SK-N-SH (cell line): ENCODE measurements around the gene CDC14B. TPM values are rescaled to one million over a fixed set of nuclear protein-coding genes. Genes with fewer than 3 reads are reported as not detected.

Experiments used
- CTCF ChIA-PET: fragments of 300-600, 350-600 bp; formaldehyde crosslinking; extraction: SDS; loops from one replicate; lab custom pipeline; 2021; lab: Yijun Ruan, JAX
- POLR2A ChIA-PET: fragments of 350-600 bp; sonication (Branson Sonifier 250); formaldehyde crosslinking; extraction: SDS; loops from one replicate; lab custom pipeline; 2020; ENCODE audit warnings: antibody characterized with exemption, inconsistent platforms; lab: Yijun Ruan, JAX
- DNase-seq: peaks from one replicate; pipeline ENCODE4 v3.0.0; 2012
- H2AFZ ChIP-seq: fragments of 200-600 bp; sonication (generic); 2 replicates; pipeline ENCODE4 v1.8.1; 2016; ENCODE audit warnings: antibody characterized with exemption, mild to moderate bottlenecking, low read depth
- H3F3A ChIP-seq: fragments of 200-600 bp; sonication (generic); replicated peaks from 2 replicates; pipeline ENCODE3; 2016; ENCODE audit warnings: antibody characterized with exemption, mild to moderate bottlenecking; ENCODE audit not compliant: insufficient read depth
- H3K27ac ChIP-seq, 2 experiments: fragments of 200-500 bp in 1 of 2; fragments of 200-600 bp in 1 of 2; sonication (Bioruptor generic) in 1 of 2; sonication (generic), shearing (Covaris generic) in 1 of 2; 2 replicates each; pipeline versions ENCODE4 v1.5.1 to v1.6.1; 2014 to 2016; ENCODE audit warnings: low read depth in 2 of 2, inconsistent platforms in 1 of 2, low read length in 1 of 2, mild to moderate bottlenecking in 1 of 2, mixed read lengths in 1 of 2
- H3K27me3 ChIP-seq: fragments of 200-600 bp; sonication (generic), shearing (Covaris generic); 2 replicates; pipeline ENCODE4 v1.6.1; 2016; ENCODE audit warnings: mixed run types; ENCODE audit not compliant: insufficient read depth
- H3K36me3 ChIP-seq, 2 experiments: fragments of 200-500 bp in 1 of 2; fragments of 200-600 bp in 1 of 2; sonication (Bioruptor generic) in 1 of 2; sonication (generic) in 1 of 2; replicated peaks in 1 of 2; 2 replicates each; pipeline versions ENCODE3 to v1.5.1; 2014 to 2016; ENCODE audit warnings: low read length in 1 of 2, mild to moderate bottlenecking in 1 of 2; ENCODE audit not compliant: insufficient read depth in 2 of 2, control insufficient read depth in 1 of 2
- H3K4me1 ChIP-seq, 2 experiments: fragments of 200-500 bp in 1 of 2; fragments of 200-600 bp in 1 of 2; sonication (Bioruptor generic) in 1 of 2; sonication (generic), shearing (Covaris generic) in 1 of 2; 2 replicates each; pipeline versions ENCODE4 v1.5.1 to v1.6.1; 2014 to 2016; ENCODE audit warnings: low read depth in 1 of 2, low read length in 1 of 2, mixed run types in 1 of 2; ENCODE audit not compliant: insufficient read depth in 2 of 2, control insufficient read depth in 1 of 2
- H3K4me2 ChIP-seq: fragments of 200-600 bp; sonication (generic), shearing (Covaris generic); 2 replicates; pipeline ENCODE4 v1.6.1; 2017; ENCODE audit warnings: mixed run types
- H3K4me3 ChIP-seq, 2 experiments: fragments of 200-500 bp in 1 of 2; fragments of 200-600 bp in 1 of 2; sonication (Bioruptor generic) in 1 of 2; sonication (generic), shearing (Covaris generic) in 1 of 2; 2 replicates each; pipeline versions ENCODE4 v1.5.1 to v1.8.1; 2014 to 2016; ENCODE audit warnings: low read depth in 2 of 2, inconsistent platforms in 1 of 2, low read length in 1 of 2, mild to moderate bottlenecking in 1 of 2, mixed read lengths in 1 of 2, moderate library complexity in 1 of 2
- H3K79me2 ChIP-seq: fragments of 200-600 bp; sonication (generic); 2 replicates; pipeline ENCODE4 v1.8.1; 2017; ENCODE audit warnings: mild to moderate bottlenecking; ENCODE audit not compliant: insufficient read depth
- H3K9ac ChIP-seq: fragments of 200-600 bp; sonication (generic); 2 replicates; pipeline ENCODE4 v1.6.1; 2017; ENCODE audit warnings: mixed run types
- H3K9me2 ChIP-seq: fragments of 200-600 bp; sonication (generic); 2 replicates; pipeline ENCODE4 v1.6.1; 2017; ENCODE audit warnings: mixed run types
- H3K9me3 ChIP-seq: fragments of 200-600 bp; sonication (generic); 2 replicates; pipeline ENCODE4 v1.6.1; 2017; ENCODE audit warnings: mixed run types, mild to moderate bottlenecking, moderate library complexity
- H4K20me1 ChIP-seq: fragments of 200-600 bp; sonication (generic); 2 replicates; pipeline ENCODE4 v1.6.1; 2017; ENCODE audit warnings: mild to moderate bottlenecking, mixed run types; ENCODE audit not compliant: insufficient read depth
- CHD2 ChIP-seq: fragments of 150-350 bp; IDR thresholded peaks from 2 replicates; pipeline ENCODE4 v1.6.1; 2018; ENCODE audit warnings: low read length; ENCODE audit not compliant: partially characterized antibody
- ELF1 ChIP-seq: IDR thresholded peaks from 2 replicates; pipeline ENCODE4 v1.4.0; 2012
- EP300 ChIP-seq, 2 experiments: IDR thresholded peaks; 2 replicates each; pipeline versions ENCODE4 v1.4.0 to v1.6.1; 2012; ENCODE audit warnings: borderline replicate concordance in 1 of 2, low read depth in 1 of 2, low read length in 1 of 2
- FOXJ3 ChIP-seq: sonication (generic); formaldehyde crosslinking; IDR thresholded peaks from 2 replicates; pipeline ENCODE4 v1.5.1; 2020; ENCODE audit warnings: mild to moderate bottlenecking, missing genetic modification reagents
- GATA2 ChIP-seq: sonication (generic); formaldehyde crosslinking; IDR thresholded peaks from 2 replicates; pipeline ENCODE4 v1.5.0; 2020; ENCODE audit warnings: mild to moderate bottlenecking, missing genetic modification reagents
- JUND ChIP-seq: IDR thresholded peaks from 2 replicates; pipeline ENCODE4 v1.4.0; 2012
- MEF2A ChIP-seq: IDR thresholded peaks from 2 replicates; pipeline ENCODE4 v1.4.0; 2012; ENCODE audit warnings: low read depth, borderline replicate concordance
- MXI1 ChIP-seq: IDR thresholded peaks from 2 replicates; pipeline ENCODE4 v1.6.1; 2012; ENCODE audit warnings: mild to moderate bottlenecking, low read depth, low read length, improper control_type of control experiment
- NFIC ChIP-seq: IDR thresholded peaks from 2 replicates; pipeline ENCODE4 v1.4.0; 2012; ENCODE audit warnings: borderline replicate concordance
- POLR2AphosphoS5 ChIP-seq: IDR thresholded peaks from 2 replicates; pipeline ENCODE4 v1.6.1; 2012; ENCODE audit warnings: low read depth, low read length
- RFX5 ChIP-seq: IDR thresholded peaks from 2 replicates; pipeline ENCODE4 v1.6.1; 2012; ENCODE audit warnings: mild to moderate bottlenecking, improper control_type of control experiment, low read length
- SMC3 ChIP-seq: IDR thresholded peaks from 2 replicates; pipeline ENCODE4 v1.6.1; 2012; ENCODE audit warnings: low read depth, low read length, improper control_type of control experiment
- TEAD4 ChIP-seq: IDR thresholded peaks from 2 replicates; pipeline ENCODE4 v1.4.0; 2012; ENCODE audit warnings: mild to moderate bottlenecking, borderline replicate concordance; ENCODE audit not compliant: insufficient read depth
- WGBS: methylation state at CpG from one replicate; pipeline ENCODE4 v1.1.6; 2017; ENCODE audit warnings: low lambda C conversion rate; 5-methylcytosine and 5-hydroxymethylcytosine counted together
- polyA plus RNA-seq, 3 experiments: library from polyadenylated mRNA; depleted of rRNA; stranded (reverse); fragments of >200 nt; gene quantifications; 2 replicates each; pipeline ENCODE4 v1.2.3, GENCODE V29; 2012
- TF ChIP-seq, protein P1 (sequence below): IDR thresholded peaks from 2 replicates; pipeline ENCODE4; 2012
- TF ChIP-seq, protein P2 (sequence below): fragments of 150-350 bp; IDR thresholded peaks from 2 replicates; pipeline ENCODE4 v1.6.1; 2016; ENCODE audit warnings: mild to moderate bottlenecking, low read depth, low read length
- TF ChIP-seq, protein P3 (sequence below): IDR thresholded peaks from 2 replicates; pipeline ENCODE4 v1.4.0; 2012; ENCODE audit warnings: low read depth, borderline replicate concordance
- TF ChIP-seq, protein P4 (sequence below): IDR thresholded peaks from 2 replicates; pipeline ENCODE4 v1.4.0; 2012; ENCODE audit warnings: low read depth, borderline replicate concordance

Gene CDC14B
- polyA plus RNA-seq, 1 of the 3 experiments (the other 2 are of a cell fraction): 10.1 TPM

DNA sequence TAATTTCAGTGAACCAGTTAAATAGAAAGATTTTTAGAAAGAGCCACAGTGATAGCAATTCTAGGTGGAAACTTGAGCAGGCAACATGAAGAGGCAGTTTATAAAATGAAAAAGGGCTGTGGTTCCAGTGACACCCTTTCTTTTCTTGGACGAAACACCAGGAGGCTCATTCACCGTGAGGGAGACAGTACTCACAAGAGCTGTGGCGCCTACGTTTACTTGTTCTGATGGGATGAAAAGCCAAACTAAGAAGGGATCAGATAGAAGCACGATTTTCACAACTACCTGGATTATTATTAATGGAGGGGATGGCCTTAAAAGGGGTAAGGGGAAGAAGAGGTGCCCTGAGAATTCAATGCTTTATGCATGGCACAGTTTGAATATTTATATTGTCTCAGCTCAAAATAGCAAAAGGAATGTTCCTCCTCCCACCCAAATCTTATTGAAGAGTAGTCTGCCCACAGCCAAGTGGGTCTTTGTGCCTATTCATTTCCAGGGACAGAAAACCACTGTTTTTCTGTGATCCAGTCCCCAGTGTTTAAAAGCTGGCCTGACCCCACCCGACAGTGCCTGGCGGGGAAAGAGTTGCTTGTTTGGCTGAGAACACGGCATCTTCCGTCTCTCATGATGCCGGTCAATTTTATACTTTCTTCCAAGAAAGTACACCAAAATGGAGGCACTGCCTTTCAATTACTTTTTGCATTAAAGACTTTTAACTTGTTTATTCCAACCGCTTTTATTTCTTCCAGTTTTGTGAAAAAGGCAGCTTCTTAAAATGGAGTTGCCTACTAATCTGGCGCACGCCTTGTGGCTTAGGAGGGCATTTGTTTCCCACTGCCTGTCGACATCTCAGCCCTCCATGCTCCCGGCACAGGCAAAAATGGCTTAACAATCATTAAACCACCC is 117.8 kb downstream of the CDC14B start (continued):
- TF ChIP-seq, protein P1, sequence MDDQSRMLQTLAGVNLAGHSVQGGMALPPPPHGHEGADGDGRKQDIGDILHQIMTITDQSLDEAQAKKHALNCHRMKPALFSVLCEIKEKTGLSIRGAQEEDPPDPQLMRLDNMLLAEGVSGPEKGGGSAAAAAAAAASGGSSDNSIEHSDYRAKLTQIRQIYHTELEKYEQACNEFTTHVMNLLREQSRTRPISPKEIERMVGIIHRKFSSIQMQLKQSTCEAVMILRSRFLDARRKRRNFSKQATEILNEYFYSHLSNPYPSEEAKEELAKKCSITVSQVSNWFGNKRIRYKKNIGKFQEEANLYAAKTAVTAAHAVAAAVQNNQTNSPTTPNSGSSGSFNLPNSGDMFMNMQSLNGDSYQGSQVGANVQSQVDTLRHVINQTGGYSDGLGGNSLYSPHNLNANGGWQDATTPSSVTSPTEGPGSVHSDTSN: no peak
- no peak for TF ChIP-seq POLR2AphosphoS5
- TF ChIP-seq TEAD4: no peak
- TF ChIP-seq, protein P2, sequence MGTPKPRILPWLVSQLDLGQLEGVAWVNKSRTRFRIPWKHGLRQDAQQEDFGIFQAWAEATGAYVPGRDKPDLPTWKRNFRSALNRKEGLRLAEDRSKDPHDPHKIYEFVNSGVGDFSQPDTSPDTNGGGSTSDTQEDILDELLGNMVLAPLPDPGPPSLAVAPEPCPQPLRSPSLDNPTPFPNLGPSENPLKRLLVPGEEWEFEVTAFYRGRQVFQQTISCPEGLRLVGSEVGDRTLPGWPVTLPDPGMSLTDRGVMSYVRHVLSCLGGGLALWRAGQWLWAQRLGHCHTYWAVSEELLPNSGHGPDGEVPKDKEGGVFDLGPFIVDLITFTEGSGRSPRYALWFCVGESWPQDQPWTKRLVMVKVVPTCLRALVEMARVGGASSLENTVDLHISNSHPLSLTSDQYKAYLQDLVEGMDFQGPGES: no peak
- TF ChIP-seq CHD2: no peak
- TF ChIP-seq, protein P3, sequence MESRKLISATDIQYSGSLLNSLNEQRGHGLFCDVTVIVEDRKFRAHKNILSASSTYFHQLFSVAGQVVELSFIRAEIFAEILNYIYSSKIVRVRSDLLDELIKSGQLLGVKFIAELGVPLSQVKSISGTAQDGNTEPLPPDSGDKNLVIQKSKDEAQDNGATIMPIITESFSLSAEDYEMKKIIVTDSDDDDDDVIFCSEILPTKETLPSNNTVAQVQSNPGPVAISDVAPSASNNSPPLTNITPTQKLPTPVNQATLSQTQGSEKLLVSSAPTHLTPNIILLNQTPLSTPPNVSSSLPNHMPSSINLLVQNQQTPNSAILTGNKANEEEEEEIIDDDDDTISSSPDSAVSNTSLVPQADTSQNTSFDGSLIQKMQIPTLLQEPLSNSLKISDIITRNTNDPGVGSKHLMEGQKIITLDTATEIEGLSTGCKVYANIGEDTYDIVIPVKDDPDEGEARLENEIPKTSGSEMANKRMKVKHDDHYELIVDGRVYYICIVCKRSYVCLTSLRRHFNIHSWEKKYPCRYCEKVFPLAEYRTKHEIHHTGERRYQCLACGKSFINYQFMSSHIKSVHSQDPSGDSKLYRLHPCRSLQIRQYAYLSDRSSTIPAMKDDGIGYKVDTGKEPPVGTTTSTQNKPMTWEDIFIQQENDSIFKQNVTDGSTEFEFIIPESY: no peak
- no peak for TF ChIP-seq JUND
- TF ChIP-seq, protein P4, sequence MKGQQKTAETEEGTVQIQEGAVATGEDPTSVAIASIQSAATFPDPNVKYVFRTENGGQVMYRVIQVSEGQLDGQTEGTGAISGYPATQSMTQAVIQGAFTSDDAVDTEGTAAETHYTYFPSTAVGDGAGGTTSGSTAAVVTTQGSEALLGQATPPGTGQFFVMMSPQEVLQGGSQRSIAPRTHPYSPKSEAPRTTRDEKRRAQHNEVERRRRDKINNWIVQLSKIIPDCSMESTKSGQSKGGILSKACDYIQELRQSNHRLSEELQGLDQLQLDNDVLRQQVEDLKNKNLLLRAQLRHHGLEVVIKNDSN: no peak

DNA sequence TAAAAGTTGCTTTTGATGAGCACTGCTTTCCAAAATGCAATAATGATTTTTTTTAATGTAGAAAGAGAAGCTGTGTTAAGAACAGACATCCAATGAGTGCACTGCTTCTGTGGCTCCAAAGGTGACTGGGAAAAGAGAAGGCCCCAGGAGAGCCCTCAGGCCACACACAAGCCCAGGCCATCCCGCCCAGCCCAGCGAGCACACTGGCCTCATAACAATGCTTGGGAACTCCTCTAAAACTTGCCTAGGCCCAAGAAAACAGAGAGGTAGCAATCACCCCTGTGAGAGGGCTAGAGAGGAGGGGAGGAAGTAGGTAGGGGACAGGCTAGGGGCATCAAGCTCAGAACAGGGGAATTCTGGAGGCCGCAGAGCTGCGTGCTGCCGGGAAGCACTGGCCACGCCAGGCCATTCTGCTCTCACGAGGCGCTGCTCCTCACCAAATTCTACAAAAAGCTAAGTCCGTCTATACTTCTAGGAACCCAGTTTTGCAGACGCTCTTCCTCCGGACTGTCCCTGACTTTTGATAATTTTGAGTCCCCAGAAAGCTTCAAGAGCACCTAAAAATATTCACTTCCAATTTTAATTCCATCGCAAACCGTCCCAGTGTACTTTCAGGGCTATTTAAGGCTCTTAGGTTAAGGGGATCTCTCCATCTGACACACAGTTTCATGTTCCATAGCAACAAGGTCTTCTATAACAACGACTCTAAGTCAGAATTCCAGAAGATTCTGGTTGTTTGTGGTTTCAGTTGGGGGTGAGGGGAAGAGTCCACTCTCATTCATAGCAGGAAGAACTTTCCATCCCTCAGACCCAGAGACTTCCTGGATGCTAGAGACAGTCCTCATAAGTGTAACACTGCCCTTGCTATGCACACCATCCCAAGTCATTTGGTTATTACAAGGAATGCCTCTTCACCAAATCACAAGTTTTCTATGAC is 118.7 kb downstream of the CDC14B start:
- H3K27me3 ChIP-seq: no peaks in the 10 kb centered on the region
- no peak overlapping the region for H3K4me2 ChIP-seq
- no peak for DNase-seq
- ChIA-PET CTCF (interaction anchor here (1.1 kb wide), 1 partner anchor 10 kb away, joined by 3 read pairs; no protein-coding TSS in a partner anchor), POLR2A (no interaction called here)
- no peak for TF ChIP-seq FOXJ3
- no peak for TF ChIP-seq SMC3
- TF ChIP-seq ELF1: no peak
- no peak for TF ChIP-seq MXI1
- TF ChIP-seq GATA2 (CRISPR knock-in tag): no peak
- TF ChIP-seq RFX5: no peak
- TF ChIP-seq, protein P2: no peak
- TF ChIP-seq NFIC: no peak
- TF ChIP-seq MEF2A: no peak
- TF ChIP-seq EP300 (IDR thresholded peaks at IDR 0.05; ENCODE audit: borderline replicate concordance in 1 of 2, low read depth in 1 of 2, low read length in 1 of 2): no peak
- peak overlapping the region in 1 of 2 experiments; percentile 49; a peak in 2 of 4 replicates for H3K27ac ChIP-seq
- no peaks in the 10 kb centered on the region for H3K9me3 ChIP-seq
- 95% methylated on average over 14 of the region's 14 CpGs for WGBS
- no peak overlapping the region for H2AFZ ChIP-seq
- H3K36me3 ChIP-seq: peaks cover 0 to under 1% of the 10 kb centered on the region in 2 experiments
- H3K9ac ChIP-seq: no peak overlapping the region
- H4K20me1 ChIP-seq: no peaks in the 10 kb centered on the region
- no peaks in the 10 kb centered on the region for H3K4me1 ChIP-seq
- no peak overlapping the region for H3K4me3 ChIP-seq
- no peaks in the 10 kb centered on the region for H3K9me2 ChIP-seq
- no peaks in the 10 kb centered on the region for H3K79me2 ChIP-seq
- peaks cover 5% of the 10 kb centered on the region for H3F3A ChIP-seq
